Stomach smooth muscle (tissue), 2 donors: ENCODE results near the gene NR4A3.

Experiments
- H3K27ac ChIP-seq: one replicate; pipeline ENCODE4 v1.7.0; 2013; ENCODE audit warnings: mild to moderate bottlenecking, low read length, inconsistent platforms
- H3K27me3 ChIP-seq, 2 donors: one replicate each; pipeline ENCODE4 v1.7.0; 2013; ENCODE audit warnings: low read length in 2 of 2; ENCODE audit not compliant: insufficient read depth in 2 of 2, control insufficient read depth in 1 of 2
- H3K36me3 ChIP-seq, 2 donors: one replicate each; pipeline ENCODE4 v1.7.0; 2013; ENCODE audit warnings: low read length in 2 of 2; ENCODE audit not compliant: control insufficient read depth in 2 of 2, insufficient read depth in 2 of 2
- H3K4me1 ChIP-seq: one replicate; pipeline ENCODE4 v1.7.0; 2013; ENCODE audit warnings: low read length; ENCODE audit not compliant: control insufficient read depth, insufficient read depth
- H3K4me3 ChIP-seq, 2 donors: one replicate each; pipeline ENCODE4 v1.7.0; 2013; ENCODE audit warnings: low read length in 2 of 2
- H3K9ac ChIP-seq, 2 donors: one replicate each; pipeline ENCODE4 v1.7.0; 2013; ENCODE audit warnings: low read length in 2 of 2, mild to moderate bottlenecking in 1 of 2
- H3K9me3 ChIP-seq, 2 donors: one replicate each; pipeline ENCODE4 v1.7.0; 2013; ENCODE audit warnings: low read length in 2 of 2; ENCODE audit not compliant: control insufficient read depth in 2 of 2
- donor health status: healthy.
- donor health status: Pancreatic carcinoma.

Gene NR4A3

DNA sequence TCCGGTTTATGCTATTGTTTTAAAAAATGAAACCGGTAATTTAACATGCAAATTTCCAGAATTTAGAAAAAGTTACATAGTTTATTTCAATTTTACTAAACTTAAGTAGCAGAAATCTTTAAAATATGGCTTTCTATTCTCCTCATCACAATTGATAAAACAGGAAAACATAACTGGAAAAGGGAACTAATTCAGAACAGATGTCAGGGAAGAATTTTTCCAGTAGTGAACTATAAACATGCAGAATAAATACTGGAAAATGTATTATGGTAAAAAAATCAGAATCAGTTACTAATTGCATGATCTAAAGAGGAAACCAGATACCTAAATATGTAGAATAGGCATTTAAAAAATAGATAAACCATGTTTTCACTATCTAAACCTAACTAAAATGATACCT lies 7.3 kb upstream of the NR4A3 start:
- Histone ChIP-seq H3K9ac (no peak overlapping the region), H3K27me3 (no peaks in the 10 kb centered on the region)

GRCh38 chr9:99816392-99816791 lies 5.3 kb upstream of the NR4A3 start:
- Histone ChIP-seq H3K36me3 (no peaks in the 10 kb centered on the region), H3K27ac (no peak overlapping the region), H3K27me3 (no peaks in the 10 kb centered on the region), H3K9ac (no peak overlapping the region), H3K9me3 (no peaks in the 10 kb centered on the region), H3K4me3 (no peak overlapping the region), H3K4me1 (peaks cover 13% of the 10 kb centered on the region)

More for the DNA sequence above, 7.3 kb upstream of the NR4A3 start:
- H3K4me1 ChIP-seq = peaks cover 7% of the 10 kb centered on the region
- no peaks in the 10 kb centered on the region for H3K9me3 ChIP-seq
- no peak overlapping the region for H3K27ac ChIP-seq
- H3K36me3 ChIP-seq = no peaks in the 10 kb centered on the region
- H3K4me3 ChIP-seq = no peak overlapping the region

- H3K9ac ChIP-seq = peak overlapping the region; percentile 87 to 90
- peak overlapping the region; percentile 84 to 88 for H3K4me3 ChIP-seq
- no peaks in the 10 kb centered on the region for H3K9me3 ChIP-seq
- peak overlapping the region; percentile 94 for H3K27ac ChIP-seq
- H3K36me3 ChIP-seq = no peaks in the 10 kb centered on the region
- peaks cover 24% of the 10 kb centered on the region for H3K4me1 ChIP-seq
- no peaks in the 10 kb centered on the region for H3K27me3 ChIP-seq
Measured at GRCh38 chr9:99818500-99818899, 3.2 kb upstream of the NR4A3 start.

DNA sequence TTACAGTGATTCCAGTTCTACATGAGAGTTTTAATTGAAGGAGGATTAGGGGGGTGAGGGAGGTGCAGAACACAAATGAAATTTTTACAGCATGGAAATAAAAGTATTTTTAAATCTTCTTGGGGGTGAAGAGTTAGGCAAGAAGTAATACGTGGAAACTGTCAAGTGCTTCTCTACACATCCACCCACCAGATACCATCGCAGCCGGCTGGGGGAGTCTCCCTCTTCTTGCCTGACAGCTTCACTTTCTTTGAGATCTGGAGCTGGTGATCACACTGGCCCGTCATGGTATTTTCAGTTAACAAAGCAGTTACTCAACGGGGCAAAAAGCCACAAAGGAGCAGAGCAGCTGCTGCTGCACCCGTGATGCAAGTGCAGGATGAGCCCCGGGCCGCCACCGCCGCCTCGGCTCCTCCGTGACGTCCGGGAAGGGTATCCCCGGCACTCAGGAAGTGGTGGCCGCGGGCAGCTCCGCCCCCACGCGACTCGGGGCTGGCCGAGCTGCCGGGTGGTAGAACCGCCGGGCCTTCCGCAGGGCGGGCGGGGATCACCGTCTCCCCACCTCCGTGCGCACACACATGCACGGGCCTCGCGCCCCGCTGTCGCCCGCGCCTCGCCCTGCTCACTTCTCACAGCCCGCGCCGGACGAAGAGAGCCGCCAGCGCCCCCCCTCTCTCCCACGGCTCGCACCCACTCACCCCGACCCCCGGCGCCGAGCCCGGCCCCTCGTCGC lies 2.4 kb upstream of the NR4A3 start:
- no peaks in the 10 kb centered on the region for H3K36me3 ChIP-seq
- H3K27me3 ChIP-seq = peaks cover 0 to 1% of the 10 kb centered on the region in 2 donors
- H3K4me3 ChIP-seq = peak overlapping the region; percentile 84 to 88
- H3K9me3 ChIP-seq = no peaks in the 10 kb centered on the region
- peaks cover 29% of the 10 kb centered on the region for H3K4me1 ChIP-seq
- H3K27ac ChIP-seq = peak overlapping the region; percentile 94
- peak overlapping the region; percentile 87 to 90 for H3K9ac ChIP-seq

- Histone ChIP-seq H3K4me3 (peak overlapping the region; percentile 85 to 92), H3K9ac (peak overlapping the region; percentile 90 to 94), H3K27ac (peak overlapping the region; percentile 94), H3K27me3 (peaks cover under 1 to 8% of the 10 kb centered on the region in 2 donors), H3K9me3 (no peaks in the 10 kb centered on the region), H3K36me3 (no peaks in the 10 kb centered on the region), H3K4me1 (peaks cover 35% of the 10 kb centered on the region)
Measured at GRCh38 chr9:99819856-99820684, 1.6 kb upstream of the NR4A3 start.

- Histone ChIP-seq H3K4me1 (peaks cover 38% of the 10 kb centered on the region), H3K36me3 (no peaks in the 10 kb centered on the region), H3K9ac (peak overlapping the region; percentile 87 to 94)
Measured at GRCh38 chr9:99820685-99821395, 845 bp upstream of the NR4A3 start.

GRCh38 chr9:99822109-99822805 lies 572 bp downstream of the NR4A3 start:
- H3K27me3 ChIP-seq = peaks cover 5 to 16% of the 10 kb centered on the region in 2 donors
- H3K27ac ChIP-seq = peak overlapping the region; percentile 94
- H3K36me3 ChIP-seq = peaks cover under 1 to 4% of the 10 kb centered on the region in 2 donors
- H3K4me1 ChIP-seq = peaks cover 38% of the 10 kb centered on the region
- H3K9ac ChIP-seq = peak overlapping the region; percentile 87 to 94
- peak overlapping the region; percentile 85 to 92 for H3K4me3 ChIP-seq
- no peaks in the 10 kb centered on the region for H3K9me3 ChIP-seq

More at GRCh38 chr9:99820685-99821395, 845 bp upstream of the NR4A3 start:
- Histone ChIP-seq H3K4me3 (peak overlapping the region; percentile 85 to 92), H3K27me3 (peaks cover 5 to 15% of the 10 kb centered on the region in 2 donors), H3K9me3 (no peaks in the 10 kb centered on the region), H3K27ac (peak overlapping the region; percentile 94)

DNA sequence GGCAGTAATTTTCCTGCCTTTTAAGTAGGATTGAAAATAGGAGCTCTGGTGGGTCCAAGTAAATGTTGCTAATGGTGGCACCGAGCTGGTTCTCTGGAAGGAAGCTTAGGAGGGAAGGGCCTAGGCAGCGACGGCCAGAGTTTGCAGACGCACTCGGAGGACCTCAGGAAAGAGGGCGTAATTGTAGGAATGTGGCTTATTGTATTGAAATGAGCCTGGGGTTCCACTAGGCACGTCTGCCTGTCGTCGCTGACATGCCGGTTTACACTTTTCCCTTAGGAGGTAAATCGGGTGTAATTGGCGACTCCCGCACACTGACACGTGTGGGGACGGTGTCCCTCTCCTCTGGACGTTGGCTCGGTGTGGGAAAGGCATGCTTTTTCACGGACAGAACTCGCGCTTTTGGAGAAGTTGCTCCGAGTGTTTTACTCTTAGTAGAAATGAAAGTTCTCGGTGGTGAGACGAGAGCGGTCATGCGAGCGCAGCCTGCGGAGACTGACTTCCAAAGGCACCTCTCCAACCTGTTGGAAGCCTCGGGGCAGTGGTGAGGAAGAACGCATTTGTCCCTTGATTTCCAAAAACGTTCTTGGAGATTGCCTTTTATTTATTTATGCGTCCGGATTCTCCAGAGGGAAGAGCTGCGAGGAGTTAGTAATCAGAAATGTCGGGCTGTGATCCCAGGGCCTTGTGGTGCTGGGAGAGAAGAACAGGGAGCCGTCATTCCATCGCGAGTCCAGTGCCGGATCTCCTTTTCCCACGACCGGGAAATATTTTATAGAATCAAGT lies 1.3 kb downstream of the NR4A3 start:
- Histone ChIP-seq H3K27me3 (peaks cover 5 to 19% of the 10 kb centered on the region in 2 donors), H3K4me1 (peaks cover 38% of the 10 kb centered on the region), H3K4me3 (peak overlapping the region; percentile 85 to 92), H3K36me3 (peaks cover 5 to 6% of the 10 kb centered on the region in 2 donors), H3K9me3 (no peaks in the 10 kb centered on the region), H3K27ac (peak overlapping the region; percentile 94), H3K9ac (peak overlapping the region; percentile 87 to 94)

DNA sequence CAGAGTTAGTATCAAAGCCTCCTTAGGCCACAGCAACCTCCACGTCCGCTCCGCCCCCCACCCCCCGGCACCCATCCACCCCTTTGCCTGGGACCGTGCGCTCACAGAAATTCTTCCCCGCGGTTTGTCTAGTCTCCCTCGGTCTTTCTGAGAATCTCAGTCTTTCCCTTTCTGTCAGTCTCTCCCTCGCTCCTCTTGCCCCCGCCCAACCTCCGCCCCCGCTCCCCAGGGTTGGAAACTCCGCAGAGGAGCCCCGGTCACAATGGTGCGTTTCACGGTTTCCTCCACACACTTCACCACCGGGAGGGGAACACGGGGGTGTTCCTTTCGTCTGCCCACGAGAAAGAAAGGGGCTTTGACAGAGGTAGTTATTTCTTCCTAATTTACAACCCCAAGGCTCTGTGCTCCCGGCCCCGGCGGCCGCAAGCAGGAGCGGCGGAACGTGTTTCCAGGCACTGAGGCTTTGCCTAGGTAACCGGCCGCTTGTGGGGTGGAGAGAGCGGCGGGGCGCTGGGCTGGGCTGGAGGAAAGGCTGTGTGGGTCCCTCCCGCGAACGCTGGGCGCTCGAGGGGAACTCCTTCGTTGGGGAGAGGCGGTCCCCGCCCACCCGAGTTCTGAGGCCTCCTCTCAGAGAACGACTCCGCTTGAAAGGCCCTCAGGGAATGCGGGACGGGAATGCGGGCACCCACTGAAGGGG lies 2.1 kb downstream of the NR4A3 start:
- Histone ChIP-seq H3K27ac (no peak overlapping the region), H3K9me3 (no peaks in the 10 kb centered on the region), H3K4me1 (peaks cover 32% of the 10 kb centered on the region), H3K27me3 (peaks cover 5 to 19% of the 10 kb centered on the region in 2 donors), H3K36me3 (peaks cover 6% of the 10 kb centered on the region in 2 donors), H3K9ac (peak overlapping the region; percentile 55 to 87), H3K4me3 (peak overlapping the region; percentile 85 to 92)
